Measurements from ENCODE around the gene TNNT3.

The TNNT3 gene

DNA sequence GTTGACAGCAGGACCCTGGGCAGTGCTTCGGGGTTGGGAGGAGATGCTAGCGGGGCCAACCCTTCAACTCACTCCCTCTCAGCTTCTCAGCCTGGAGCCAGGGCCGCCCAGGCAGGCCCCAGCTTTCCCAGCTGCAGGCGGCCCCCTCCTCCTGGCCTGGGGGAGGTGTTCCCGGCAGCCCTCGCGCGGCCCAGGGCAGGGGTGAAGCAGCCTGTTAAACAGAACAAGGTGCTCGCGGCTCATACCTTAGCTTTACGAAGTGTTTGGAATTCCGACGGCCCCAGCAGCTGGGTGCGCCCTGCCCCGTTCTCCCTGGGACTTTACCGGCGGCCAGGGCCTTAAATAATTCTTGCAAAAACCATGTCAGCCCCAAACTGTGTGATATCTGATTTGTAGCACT lies 44.8 kb downstream of the TNNT3 start:
- no peak for DNase-seq

DNA sequence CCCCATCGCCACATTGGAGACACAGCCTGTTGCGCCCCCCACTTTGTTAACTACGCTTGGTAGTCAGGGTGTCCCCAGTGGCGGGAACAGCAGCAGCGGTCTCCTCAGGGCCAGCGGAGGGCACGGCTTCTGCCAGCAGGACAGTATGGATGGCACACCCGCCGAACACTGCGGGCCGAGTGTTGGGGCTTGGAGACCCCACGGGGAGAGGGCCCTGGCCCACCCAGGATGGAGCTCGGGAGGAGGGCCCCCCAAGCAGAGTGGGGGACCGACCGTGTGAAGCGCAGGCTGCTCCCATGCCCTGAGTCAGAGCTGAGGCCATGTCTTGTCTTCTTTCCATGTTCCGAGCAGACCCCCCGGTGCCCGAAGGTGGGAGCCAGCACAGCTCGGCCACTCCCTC lies 45.5 kb downstream of the TNNT3 start:
- DNase-seq: no peak

DNA sequence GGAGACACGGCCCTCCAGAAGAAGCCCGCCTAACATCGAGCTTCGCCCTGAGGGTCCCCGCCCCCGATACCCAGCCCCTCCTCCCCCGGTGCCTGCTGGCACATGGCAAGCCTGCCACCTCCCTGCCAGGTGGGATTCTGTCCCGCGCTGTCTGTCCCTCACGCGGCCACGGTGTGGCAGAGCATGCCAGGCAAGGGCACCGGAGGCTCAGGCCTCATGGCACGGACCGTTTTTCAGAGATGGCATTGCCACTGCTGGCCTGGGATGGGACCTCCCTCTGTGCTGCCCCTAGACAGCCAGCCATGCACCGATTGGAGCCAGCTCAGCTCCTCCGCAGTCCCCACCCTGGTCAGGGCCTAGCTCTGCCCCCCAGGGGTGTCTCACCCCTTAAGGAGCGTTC lies 47.0 kb downstream of the TNNT3 start:
- DNase-seq: no peak

DNA sequence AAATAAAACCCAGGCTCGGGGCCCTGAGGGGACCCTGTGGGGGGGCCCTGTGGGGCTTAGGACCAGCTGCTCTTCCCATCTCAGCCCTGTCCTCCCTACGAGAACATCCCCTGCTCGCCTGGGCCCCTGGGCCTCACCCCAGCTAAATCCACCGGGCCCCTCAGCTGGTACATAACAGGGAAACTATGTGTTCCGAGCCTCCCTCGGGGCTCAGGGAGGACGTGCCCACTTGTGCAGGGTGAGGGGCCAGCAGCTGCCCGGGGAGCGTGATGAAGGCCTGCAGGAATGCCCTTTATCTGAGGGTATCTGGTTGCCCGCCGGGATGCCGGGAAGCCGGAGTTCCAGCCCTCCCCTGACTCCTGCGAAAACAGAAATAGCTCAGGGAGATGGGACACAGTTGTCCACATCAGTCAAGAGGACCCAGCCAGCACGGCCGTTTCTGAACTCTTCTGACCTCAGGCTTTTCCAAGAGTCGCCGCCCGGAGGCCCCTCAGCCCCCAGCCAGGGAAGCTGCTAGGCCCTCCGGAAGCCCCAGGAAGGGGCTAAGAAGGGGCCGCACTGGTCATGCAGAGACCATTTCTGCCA lies 48.2 kb downstream of the TNNT3 start:
- no peak for DNase-seq

DNA sequence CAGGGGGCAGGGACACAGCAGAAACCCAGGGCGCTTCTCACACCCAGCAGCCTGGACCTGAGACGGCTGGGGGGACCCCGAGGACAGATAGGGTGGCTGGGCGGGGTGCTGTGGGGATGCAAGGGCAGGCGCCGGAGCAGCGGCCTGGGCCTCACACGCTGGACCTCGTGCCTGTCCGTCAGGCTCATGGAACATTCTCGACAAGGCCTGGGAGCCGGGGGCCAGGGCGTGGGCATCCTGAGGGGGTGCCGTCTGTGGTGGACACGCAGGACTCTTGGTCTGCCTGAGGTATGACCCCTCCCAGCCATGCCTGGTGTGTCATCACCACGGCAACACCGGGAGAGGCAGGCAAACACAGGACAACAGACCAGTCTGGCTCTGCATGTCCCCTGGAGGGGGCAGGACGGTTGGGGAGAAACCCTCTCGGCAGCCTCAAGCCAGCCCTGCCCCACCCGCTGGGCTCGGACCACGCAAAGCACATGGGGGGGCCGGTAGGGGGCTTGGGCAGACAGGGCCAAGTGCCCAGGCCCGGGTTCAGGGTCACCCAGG lies 49.0 kb downstream of the TNNT3 start:
- DNase-seq: no peak

DNA sequence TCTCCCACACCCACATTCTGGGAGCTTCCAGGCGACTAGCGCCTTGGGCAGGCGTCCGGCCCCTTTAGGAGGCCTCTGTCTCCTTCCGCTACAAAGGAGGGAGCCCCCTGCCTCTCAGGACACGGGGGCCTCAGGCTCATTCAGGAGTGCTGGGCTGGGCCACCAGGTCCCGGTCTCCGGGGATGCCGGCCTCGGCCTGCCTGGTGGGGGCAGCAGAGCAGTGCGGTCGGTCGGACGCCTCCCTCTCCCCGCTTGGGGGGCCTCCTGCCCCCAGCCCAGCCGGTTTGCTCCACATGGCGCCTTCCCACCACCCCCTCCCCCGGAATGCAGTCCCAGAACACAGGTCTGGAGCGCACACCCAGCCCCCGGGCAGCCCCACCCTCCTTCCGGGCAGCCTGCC lies 49.5 kb downstream of the TNNT3 start:
- no peak for DNase-seq

DNA sequence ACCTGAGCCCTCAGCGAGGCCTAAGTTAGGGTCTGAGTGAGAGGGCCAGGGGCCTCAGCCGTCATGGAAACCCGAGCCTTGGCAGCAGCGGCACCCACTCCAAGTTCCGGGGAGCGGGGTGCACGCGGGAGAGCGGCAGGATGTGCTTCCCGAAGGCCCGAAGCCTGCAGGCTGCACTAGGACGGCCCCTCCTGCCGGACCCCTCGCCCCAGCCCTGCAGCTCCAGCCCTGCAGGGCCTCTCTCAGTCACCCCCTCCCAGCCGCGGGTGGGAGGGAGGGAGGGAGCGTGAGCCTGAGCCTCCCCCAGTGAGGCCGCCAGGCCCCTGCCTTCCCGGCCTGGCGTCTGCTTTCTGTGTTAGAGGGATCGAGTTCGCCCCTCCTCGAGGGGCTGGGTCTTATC lies 50.3 kb downstream of the TNNT3 start:
- no peak for DNase-seq

DNA sequence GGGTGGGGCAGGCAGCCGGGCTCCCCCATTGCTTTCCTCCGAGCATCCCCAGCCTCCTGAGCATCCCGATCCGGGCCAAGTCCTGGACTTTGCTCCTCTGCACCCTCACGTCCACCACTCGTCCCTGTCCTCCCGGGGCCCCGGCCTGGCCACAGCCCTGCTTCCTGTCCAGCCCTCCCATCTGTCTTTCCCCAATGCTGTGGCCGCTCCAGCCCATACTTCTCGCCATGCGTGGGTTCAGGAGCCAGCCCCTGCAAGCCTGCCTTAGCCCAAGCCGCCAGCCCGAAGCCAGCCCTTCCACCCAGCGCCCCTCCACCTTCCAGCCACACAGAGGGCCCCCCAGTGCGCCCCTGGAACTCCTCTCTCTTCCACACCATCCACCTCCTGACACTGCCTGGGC lies 51.5 kb downstream of the TNNT3 start:
- no peak for DNase-seq

DNA sequence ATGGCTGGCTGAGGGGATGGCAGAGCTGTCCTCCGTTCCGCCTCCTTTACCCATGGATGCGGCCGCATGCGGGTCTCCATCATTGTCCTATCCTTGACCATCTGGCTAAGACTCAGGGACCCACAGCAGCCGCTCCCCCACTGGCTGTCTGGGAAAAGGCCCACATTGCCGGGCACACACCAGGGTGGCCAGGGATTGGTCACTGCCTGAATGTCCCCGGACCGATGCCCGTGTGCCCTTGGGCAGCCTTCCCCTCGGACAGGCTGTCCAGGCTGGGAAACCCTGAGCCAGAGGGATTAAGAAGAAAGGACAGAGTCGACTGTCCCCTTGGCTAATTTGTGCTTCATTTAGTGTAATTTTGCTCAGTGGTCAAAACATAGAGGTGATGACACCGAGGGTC lies 55.7 kb downstream of the TNNT3 start:
- no peak for DNase-seq

DNA sequence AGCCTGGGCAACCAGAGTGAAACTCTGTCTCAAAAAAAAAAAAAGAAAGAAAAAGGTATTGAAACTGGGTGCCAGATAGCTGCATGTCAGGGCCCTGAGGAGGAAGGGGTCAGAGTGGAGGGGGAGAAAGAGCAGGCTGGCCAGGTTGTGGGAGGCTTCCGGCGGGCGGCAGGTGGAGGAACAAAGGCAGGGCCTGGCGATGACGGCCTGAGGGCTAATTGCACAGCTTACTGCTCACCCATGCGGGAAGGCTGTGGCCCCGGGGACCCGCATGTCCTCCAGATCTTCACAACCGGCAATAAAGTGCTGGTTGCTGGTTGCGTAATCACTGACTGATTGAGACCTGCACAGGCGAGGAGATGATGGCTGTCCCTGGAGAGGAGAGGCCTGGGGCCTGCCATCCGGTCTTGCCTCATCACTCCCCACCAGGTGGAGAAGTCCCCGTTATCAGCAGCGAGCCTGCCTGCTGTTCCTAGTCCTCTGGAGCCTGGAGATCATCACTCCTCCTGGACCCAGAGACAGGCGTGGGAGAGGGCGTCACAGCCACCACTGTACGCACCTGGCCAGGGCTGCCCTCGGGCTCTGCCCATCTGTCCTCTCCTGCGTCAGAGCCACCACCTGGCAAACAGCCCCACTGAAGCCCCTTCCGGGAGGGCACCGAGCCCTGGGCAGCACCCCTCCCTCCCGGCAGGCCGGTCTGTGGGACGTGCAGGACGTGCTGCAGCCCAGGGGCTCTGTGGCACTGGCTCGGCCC lies 59.4 kb downstream of the TNNT3 start:
- DNase-seq: no peak

DNA sequence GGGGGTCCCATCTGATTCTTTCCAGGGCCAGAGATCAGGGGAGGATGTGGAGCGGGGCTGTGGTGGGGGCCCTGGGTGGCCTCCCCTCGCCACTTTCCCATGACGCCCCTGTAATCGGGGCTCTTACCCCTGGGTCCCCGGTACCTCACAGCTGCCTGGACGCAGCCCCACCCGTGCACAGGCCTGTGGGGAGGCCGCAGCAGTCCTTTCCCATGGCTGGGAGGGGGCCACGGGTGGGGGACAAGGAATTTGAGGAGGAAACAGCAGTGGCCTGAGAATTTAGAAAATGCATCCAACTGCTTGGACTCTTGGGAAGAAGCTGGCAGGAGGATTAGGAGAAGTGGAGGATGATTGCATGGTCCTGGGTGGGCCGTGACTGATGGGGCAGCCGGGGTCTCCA lies 60.1 kb downstream of the TNNT3 start:
- DNase-seq: no peak

DNA sequence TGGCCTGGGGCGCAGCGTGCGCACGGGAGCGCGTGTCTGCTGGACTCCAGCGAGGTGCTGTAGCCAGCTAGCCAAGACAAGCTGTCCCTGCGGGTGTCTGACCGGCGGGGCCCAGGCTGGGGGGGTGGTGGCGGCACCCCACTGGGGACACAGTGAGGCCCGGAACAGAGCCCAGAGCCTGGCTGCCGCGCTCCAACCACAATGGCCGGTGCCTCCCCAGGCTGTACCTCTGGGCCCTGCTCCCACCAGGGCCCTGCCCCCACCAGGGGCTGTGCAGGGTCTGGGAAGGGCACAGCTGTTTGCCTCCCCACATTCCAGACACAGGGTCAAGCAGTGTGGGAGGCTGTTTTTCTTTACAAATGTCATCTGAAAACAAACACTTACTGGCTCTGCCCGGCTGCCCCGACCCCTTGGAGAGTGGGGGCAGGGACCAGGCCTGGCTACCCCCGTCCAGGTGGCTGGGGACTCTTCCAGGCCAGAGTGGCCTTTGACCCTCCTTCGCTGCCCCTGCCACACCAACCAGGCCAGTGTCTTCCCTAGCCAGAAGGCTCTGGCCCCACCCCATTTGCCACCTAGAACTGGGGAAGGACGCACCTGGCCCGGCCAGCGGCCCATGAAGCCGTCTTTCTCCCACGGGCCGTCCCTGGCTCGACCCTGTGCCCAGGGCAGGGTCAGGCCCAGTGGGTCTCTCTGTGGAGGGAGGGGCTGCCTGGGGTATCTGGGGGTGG lies 63.5 kb downstream of the TNNT3 start:
- DNase-seq: no peak

DNA sequence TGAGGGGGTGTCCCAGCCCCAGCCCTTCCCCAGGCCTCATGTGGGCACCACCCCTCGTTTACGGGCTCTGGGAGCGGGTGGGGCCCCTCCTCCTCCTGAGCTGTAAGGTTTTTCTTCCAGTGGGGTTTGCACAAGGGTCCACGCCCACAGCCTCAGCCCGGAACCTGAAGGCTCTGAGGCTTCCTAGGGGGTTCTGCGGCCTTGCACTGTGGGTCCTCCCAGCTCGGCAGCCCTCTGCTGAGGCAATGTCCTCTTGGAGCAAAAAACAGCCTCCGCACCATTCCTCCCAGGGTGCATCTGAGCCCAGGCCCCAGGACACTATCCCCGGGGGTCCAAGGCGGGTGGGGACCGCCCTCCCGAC lies 64.1 kb downstream of the TNNT3 start:
- DNase-seq: no peak

DNA sequence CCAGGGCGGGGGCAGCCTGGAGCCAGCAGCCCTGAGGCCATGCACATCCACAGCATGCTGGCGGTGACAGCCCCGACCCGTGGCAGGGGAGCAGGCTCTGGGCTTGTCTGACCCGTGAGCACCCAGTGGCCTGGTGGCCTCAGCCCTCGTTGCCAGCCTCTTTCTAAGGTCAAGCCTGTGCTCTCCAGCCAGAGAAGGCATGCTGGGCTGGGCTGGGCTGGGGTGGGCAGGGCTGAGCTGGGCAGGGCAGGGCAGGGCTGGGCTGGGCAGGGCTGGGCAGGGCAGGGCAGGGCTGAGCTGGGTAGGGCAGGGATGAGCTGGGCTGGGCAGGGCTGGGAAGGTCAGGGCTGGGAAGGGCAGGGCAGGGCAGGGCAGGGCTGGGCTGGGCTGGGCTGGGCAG lies 67.5 kb downstream of the TNNT3 start:
- no peak for DNase-seq

DNA sequence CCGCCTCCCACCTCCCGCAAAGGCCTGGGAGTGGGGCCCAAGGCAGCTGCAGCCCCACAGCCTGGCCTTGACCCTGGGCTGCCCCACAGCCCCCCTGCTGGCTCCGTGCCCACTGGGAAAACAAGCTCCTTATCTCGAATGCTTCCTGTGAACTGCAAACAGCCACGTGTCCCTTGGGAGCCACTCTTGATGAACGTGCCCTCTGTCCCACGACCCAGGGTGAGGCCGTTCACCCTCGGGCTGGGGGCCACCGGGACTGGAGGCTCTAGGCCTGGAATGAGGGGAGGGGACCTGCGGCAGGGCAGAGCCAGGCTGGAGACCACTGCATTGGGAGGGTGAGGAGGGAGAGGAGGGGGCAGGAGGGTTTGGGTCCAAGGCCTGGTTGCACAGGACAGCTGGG lies 68.7 kb downstream of the TNNT3 start:
- no peak for DNase-seq

All from activated CD4-positive, alpha-beta T cell treated with anti-CD3 and anti-CD28 coated beads, Interleukin-2, amount 50 U/mL, for 1 hour (primary cell).